Activated CD4-positive, CD25-positive, alpha-beta regulatory T cell (primary cell): ENCODE data around the gene EIF4A2.
"Not testable (repeated sequence)": the region's sequence is repeated elsewhere in the genome, so short reads cannot be mapped to it uniquely, and the experiment has no call there.

Experiments
- DNase-seq, 4 experiments: peaks; one replicate each; lab custom pipeline; 2025; lab: John Stamatoyannopoulos, UW

EIF4A2 gene

DNA sequence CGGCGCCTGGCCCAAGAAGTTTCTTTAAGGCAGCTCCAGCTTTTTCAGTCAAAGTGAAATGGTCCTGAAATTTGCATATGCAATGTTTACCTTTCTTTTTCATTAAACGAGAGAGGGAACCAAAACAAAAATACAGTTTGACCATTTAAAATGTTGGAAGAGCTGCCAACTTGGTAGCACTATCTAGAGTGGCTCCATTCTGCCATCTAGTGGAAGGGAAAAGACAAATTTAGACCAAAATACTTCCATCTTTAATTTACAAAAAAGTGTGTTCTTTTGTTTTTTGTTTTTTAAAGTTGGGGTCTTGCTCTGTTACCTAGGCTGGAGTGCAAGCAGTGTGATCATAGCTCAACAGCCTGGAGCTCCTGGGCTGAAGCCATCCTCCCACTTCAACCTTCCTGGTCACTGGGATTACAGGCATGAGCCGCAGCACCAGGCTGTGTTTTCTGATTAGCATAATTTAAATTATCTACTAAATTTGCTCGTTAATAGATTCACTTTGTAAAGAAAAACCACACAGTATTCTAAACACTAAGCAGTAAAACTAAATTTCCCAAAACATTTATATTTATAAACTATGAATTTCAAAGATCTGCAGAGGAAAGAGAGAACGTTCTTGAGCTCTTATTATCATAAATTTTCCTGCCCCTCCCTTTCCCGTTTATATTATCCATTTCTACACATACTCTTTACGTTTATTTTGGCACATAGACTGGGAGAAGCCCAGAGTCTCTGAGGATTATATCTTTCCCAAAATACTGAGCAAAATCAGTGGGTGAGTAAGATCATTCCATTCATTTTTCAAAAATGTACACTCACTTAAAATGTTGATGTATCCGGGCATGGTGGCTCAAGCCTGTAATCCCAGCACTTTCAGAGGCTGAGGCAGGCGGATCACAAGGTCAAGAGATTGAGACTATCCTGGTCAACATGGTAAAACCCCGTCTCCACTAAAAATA, 38.3 kb downstream of the EIF4A2 start:
- DNase-seq: no peak

DNA sequence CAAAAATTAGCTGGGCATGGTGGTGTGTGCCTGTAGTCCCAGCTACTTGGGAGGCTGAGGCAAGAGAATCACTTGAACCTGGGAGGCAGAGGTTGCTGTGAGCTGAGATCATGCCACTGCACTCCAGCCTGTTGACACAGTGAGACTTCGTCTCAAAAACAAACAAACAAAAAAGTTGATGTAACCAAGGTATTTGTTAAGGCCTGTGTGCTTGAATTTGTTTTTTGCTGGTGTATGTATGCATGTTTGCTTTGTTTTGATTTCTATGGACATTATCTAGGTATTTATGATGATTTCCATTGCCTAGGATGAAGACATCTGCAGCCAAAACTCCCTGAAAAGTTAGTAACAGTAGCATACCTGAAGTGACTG, 39.0 kb downstream of the EIF4A2 start:
- DNase-seq: not testable (repeated sequence)

DNA sequence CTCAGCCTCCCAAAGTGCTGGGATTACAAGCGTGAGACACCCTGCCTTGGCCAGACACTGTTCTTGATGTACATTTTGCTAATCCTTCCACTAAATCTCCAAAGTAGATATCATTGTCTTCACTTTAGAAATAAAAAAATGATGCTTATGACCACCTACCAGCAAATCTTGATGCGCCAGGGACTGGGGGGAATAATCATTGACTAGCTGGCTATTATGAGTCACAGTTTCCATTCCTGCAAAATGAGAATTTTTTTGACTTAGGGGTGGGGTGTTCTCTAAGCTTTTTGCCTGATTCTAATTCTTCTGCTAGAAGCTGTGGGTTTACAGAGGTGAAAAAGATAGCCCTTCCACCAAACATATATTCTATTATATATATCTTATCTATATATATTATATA, 40.0 kb downstream of the EIF4A2 start:
- DNase-seq: no peak

DNA sequence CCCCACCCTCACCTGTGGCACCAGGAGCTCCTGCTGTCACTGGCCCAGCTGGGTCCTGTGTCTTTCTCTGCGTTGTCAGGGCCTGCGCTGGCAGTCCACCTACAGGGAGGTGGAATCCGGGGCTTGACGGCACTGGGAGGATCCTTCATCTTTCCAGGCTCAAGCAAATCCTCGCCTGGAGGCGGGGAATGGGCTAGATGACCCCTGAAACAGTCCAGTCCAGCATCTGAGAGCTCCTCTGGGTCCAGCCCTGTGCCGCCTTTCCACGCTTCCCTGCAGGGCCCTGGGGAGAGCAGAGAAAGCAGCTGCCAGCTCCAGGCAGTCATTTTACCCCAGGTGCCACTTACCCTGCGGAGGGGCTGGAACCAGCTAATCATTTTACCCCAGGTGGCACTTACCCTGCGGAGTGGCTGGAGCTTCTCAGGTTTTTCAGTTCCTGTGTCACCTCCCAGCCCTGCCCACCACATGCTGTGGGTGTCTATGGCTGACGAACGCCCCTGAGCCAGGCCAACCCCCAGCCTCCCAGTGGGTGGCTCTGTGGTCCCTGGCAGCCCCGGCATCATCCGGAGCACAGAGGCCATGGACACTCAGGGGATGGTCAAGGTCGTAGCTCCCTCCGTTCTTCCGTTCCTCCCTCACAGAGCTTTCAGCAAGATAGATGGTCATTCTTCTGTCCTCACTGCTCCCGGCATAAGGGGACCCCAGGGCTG, 41.2 kb downstream of the EIF4A2 start:
- DNase-seq: no peak

DNA sequence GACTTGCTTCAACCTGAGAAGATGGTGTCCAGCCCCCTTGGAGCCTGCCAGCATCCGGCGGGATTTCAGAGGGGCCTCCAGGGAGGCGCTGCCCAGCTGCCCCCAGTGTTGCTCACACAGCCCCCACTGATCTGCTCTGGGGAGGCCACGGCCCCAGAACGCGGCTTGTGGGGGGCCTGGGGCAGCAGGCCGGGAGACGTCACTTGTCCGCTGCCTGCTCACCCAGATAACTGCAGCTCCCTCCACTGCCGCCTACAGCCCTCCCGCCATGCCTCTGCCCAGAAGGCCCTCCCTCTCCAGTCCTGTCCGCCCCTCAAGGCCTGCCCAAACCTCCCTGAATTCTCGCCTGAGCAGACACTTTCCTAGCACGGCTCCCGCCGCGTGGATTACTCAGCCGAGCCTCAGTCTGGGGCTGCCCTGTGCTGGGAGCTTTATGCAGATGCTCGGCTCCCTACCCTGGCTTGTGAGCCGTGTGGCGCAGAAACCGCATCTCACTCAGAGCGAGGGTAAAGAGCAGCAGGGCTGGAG, 42.0 kb downstream of the EIF4A2 start:
- DNase-seq: no peak

DNA sequence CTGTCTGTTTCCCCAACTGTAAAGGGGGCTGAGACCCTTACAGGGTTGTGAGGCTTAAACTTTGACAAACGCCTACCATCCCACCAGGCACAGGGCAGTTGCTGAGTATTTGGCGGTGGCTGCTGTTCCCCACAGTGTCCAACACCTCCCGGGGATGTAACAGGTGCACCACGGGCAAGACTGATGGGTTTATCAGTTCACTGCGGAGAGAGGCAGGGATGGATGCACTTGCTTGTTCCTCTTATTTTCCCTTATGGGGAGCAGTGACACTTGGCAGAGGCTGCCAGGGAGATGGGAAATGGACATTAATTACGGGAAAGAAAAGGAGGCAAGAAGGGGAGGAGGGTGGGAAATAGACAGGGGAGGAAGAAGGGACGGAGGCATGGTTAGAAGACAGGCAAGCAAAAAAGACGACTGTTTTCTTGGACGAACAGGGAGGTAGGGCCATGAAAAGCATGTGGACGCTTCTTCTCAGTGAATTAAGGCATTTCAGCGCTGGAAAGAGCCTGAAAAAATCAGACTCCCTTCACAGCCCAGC, 42.6 kb downstream of the EIF4A2 start:
- DNase-seq: no peak

DNA sequence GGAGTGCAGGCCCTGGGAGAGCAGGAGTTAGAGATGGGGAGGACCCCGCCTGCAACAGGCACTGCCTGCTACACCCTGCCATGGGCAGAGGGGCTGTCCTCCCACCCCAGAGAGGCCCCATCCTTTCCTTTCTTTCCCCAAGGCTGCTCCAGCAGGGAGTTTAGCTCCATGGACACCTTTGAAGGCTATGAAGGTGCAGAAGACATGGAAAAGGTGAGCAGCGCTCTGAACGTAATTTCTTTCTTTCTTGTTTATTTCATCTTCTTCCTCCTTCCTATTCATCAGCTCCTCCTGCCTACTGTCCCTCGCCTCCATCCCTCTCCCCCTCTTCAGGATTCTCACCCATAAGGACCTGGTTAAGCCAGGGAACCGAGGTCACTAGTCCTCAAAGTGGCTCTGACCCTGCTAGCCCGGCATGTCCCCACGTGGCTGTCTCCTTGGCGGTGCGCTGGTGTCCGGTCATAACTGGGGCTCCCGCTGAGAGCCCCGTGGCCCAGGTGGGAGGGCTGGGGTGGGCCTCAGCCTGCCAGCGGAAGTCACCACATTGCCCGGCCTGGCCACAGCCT, 43.1 kb downstream of the EIF4A2 start:
- DNase-seq: no peak

DNA sequence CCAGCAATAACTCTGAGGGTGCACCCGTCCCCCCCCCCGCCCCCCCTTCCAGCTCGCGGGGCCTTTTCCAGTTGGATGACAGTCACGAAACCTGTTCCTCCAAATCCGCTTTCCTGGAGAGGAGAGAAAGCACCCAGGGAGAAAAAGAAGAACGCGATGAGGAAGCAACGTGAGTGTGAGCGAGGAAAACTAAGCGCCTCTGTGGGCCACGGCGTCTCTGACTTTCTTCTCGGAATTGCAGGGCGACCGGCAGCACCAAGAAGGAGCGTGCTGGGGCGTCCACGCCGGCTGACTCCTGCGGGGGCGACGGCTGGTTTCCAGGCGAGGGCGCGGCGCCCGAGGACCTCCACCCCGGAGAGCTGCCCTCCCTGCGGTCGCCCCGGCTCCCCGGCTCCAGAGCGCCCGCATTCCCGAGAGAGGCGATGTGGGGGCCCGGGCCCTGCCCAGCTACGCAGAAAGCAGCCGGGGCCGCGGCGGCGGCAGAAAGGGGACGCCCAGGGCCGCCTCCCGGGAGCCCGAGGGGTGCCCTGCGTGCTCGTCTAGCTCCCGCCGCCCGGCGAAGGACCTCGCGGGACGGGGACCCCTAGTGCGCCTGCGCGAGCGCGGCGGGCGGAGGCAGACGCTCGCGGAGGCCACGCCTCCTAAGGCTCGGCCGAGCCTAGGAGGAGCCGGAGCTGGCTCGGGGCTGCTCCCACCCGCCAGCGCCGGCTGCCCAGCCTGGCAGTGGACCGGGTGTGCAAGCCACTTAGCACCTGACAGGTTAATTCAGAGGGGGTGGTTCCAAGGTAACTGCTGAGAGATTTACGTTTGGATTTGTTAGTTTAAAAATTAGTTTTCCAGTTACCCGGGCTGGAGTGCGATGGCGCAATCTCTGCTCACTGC, 43.8 kb downstream of the EIF4A2 start:
- DNase-seq: peak; percentile 59 to 77 (median 72)

DNA sequence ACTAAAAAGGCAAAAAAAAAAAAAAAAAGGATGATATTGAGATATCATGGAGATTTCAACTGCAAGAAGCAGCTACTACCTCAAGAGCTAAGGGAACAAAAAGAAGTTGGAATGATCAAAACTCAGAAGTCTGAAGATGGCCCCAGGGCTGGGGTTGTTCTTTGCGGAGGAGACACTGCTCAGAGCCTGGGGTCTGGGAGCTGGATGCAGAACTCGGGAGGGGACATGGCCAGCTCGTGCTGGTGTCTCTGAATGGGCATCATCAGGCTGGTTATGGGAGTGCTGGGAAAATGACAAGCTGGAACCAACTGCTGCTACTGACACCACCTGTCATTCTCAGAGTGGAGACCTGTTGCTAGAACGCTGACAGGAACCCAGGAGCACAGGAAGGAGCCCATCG, 45.0 kb downstream of the EIF4A2 start:
- no peak for DNase-seq

DNA sequence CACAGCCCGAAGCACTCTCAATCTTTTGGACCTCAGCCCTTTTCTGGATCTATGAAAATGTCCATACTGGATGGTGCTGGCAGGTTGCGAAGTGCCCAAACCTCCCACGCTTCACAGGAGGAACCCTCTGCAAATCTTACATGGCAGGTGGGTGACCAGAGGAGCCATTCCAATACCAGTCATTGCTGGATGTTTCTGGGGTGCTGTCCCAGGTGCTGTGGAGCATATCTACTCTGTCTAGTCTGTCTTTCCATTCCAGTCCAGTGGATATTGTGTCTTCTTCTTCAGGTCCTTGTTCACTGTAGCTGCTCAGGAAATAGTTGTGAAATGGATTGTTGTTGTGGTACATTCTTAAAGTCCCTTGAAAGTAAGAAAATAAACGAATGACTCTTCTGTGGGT, 48.4 kb downstream of the EIF4A2 start:
- DNase-seq: no peak

DNA sequence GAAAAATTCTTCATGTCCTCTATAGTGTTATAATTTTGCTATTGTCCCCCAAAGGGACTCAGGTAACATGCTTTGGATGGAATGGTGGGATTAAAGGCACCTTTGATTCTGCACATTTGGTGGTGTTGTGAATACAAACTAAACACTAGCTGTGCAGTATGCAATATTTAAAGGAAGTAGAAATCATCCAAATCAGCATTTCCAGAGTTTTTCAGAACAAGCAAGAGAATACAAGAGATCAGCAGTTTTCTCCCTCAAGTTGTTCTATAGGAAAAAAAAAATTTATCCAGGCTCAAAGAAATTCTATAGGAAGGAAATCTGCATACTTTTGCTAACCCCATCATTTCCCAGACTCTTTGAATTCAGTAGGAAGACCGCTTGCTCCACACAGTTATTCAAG, 48.9 kb downstream of the EIF4A2 start:
- DNase-seq: no peak
